Neural progenitor cell (in vitro differentiated cells): ENCODE results near the gene SRSF7.

Experiments
- CTCF ChIP-seq: fragments of 200-600 bp; sonication (generic); IDR thresholded peaks from 2 replicates; pipeline ENCODE4 v1.5.1; 2017; ENCODE audit warnings: antibody characterized with exemption, mild to moderate bottlenecking
- EZH2 ChIP-seq: fragments of 200-600 bp; sonication (generic); IDR thresholded peaks from 2 replicates; pipeline ENCODE4 v1.6.1; 2017; ENCODE audit warnings: antibody characterized with exemption, mild to moderate bottlenecking, moderate library complexity
- EZH2phosphoT487 ChIP-seq: fragments of 200-600 bp; sonication (generic); IDR thresholded peaks from 2 replicates; pipeline ENCODE4 v1.6.1; 2017; ENCODE audit warnings: antibody characterized with exemption

- TF ChIP-seq EZH2 = no peak
- TF ChIP-seq CTCF = no peak
- no peak for TF ChIP-seq EZH2phosphoT487
These were observed 28.0 kb downstream of the SRSF7 start for GRCh38 chr2:38723173-38723572.
